ENCODE results near the gene OR2A25.

- TF ChIP-seq CTCF (IDR thresholded peaks at IDR 0.05) (no peak), POLR2AphosphoS5 (IDR thresholded peaks at IDR 0.05) (no peak), POLR2A (IDR thresholded peaks at IDR 0.05) (no peak)
These were observed 31.0 kb downstream of the OR2A25 start for GRCh38 chr7:144100607-144101006.

All from breast epithelium (tissue), 3 donors.